Heart left ventricle (tissue), 16 donors: Measurements from ENCODE around the gene DCN. TPM values are rescaled to one million over a fixed set of nuclear protein-coding genes. Genes with fewer than 3 reads are reported as not detected.

Experiments used
- ATAC-seq, 4 donors: fragments of 200-7000 bp; cut with Tn5 transposase; one replicate each; pipeline ENCODE4 v1.9.1; 2020 to 2022; ENCODE audit warnings: moderate library complexity in 4 of 4, mild to moderate bottlenecking in 3 of 4, moderate number of reproducible peaks in 1 of 4
- DNase-seq, 5 donors: peaks; one replicate each; pipeline ENCODE4 v3.0.0-alpha.2; 2020
- H3K27ac ChIP-seq, 12 donors: fragments of 200-600 bp; sonication (generic) in 4 of 12; one replicate each; pipeline versions ENCODE4 v1.5.0 to v1.8.0; 2016 to 2022; ENCODE audit warnings: mild to moderate bottlenecking in 2 of 12
- H3K27me3 ChIP-seq, 9 donors: fragments of 200-600 bp; sonication (generic) in 2 of 9; one replicate each; pipeline versions ENCODE4 v1.5.1 to v1.8.0; 2016 to 2022; ENCODE audit warnings: mild to moderate bottlenecking in 3 of 9
- H3K36me3 ChIP-seq, 9 donors: fragments of 200-600 bp; sonication (generic) in 2 of 9; one replicate each; pipeline versions ENCODE4 v1.5.0 to v1.8.0; 2018 to 2022; ENCODE audit warnings: mild to moderate bottlenecking in 2 of 9
- H3K4me1 ChIP-seq, 12 donors: fragments of 200-600 bp; sonication (generic) in 4 of 12; one replicate each; pipeline versions ENCODE4 v1.5.0 to v1.8.0; 2016 to 2022; ENCODE audit warnings: mild to moderate bottlenecking in 3 of 12
- H3K4me3 ChIP-seq, 12 donors: fragments of 200-600 bp; sonication (generic) in 4 of 12; one replicate each; pipeline versions ENCODE4 v1.5.0 to v1.8.0; 2017 to 2022; ENCODE audit warnings: mild to moderate bottlenecking in 9 of 12, moderate library complexity in 4 of 12
- H3K9me3 ChIP-seq, 12 donors: fragments of 200-600 bp; sonication (generic) in 4 of 12; one replicate each; pipeline versions ENCODE4 v1.5.0 to v1.8.0; 2016 to 2022; ENCODE audit warnings: mild to moderate bottlenecking in 1 of 12
- CTCF ChIP-seq, 12 donors: fragments of 200-600 bp; sonication (generic) in 4 of 12; IDR thresholded peaks; one replicate each; pipeline versions ENCODE4 v1.5.0 to v1.8.0; 2018 to 2022; ENCODE audit warnings: antibody characterized with exemption in 12 of 12, mild to moderate bottlenecking in 5 of 12
- POLR2A ChIP-seq, 2 donors: fragments of 450-650 bp; IDR thresholded peaks; one replicate each; pipeline ENCODE4 v1.6.1; 2017; ENCODE audit warnings: antibody characterized with exemption in 2 of 2, mild to moderate bottlenecking in 2 of 2, moderate library complexity in 2 of 2
- WGBS, 4 donors: extraction: QIAGEN DNeasy Blood & Tissue Kit in 2 of 4; methylation state at CpG; one replicate each; pipeline versions ENCODE4 v1.1.5 to v1.1.7; 2013 to 2018; 5-methylcytosine and 5-hydroxymethylcytosine counted together
- intact Hi-C, 10 donors: fragments of 100-400 bp; cut with DNase I; formaldehyde crosslinking; loops; one replicate each; pipeline versions ENCODE4 v1.11.1 to v1.14.2; 2022
- polyA plus RNA-seq, 2 donors: library from polyadenylated mRNA; stranded (reverse); fragments of 200-250 nt; gene quantifications; one replicate each; pipeline ENCODE4 v1.2.3, GENCODE V29; 2013
- total RNA-seq, 9 donors: library from RNA; depleted of rRNA in 2 of 9; stranded (reverse); fragments of >200 nt in 2 of 9; fragmentation: NEBNext Ultra II Directional in 3 of 9; extraction: Animal tissue kit (Norgen Biotek cat#: 25700) in 3 of 9; gene quantifications; one replicate each; pipeline versions ENCODE4 v1.1.0 to v1.2.4, GENCODE V29; 2016 to 2023
- donor health status: ischemic (EF 13 %, LVEDD 7.1; RV severe dilation, severe dysfunction).
- donor health status: healthy with polysubstance abuse.
- donor health status: DM: no; HTN: yes; CAD: no.
- donor health status: DM: no; HTN: no; CAD: no.
- donor health status: ischemic (EF 25% LVEDD 6.9; RV normal size, moderate dysfunction).
- donor health status: ischemic (EF 25% LVEDD 5.7; RV mildly dilated, moderate dysfunction).
- donor health status: healthy.
- donor health status: DM: yes; HTN: yes; CAD: no.
- donor health status: ischemic (EF 35%, LVEDD 5.7; RV mildly dilated, moderate dysfunction).
- donor health status: nonischemic (EF 11% LVEDD 7.7; RV severe dilation, severe dysfunction).
- donor health status: DM: yes; HTN: yes; CAD: no.
- donor health status: PGD.
- donor health status: ischemic (EF 29% LVEDD 5.4; RV normal size, mild dysfunction).
- donor health status: nonischemic (EF 23%, LVEDD 6.1; RV moderate dilation, normal function).

DCN gene
- total and polyA plus RNA-seq, 11 donors: 238 to 1,187 (median 536) TPM

GRCh38 chr12:91203610-91204009, 21.0 kb upstream of the DCN start:
- H3K27me3 ChIP-seq: no peaks in the 10 kb centered on the region
- H3K27ac ChIP-seq: no peak overlapping the region
- DNase-seq (no peak), ATAC-seq (no peak)
- peaks cover 0 to 9% (median 0%) of the 10 kb centered on the region in 12 donors for H3K9me3 ChIP-seq
- intact Hi-C loops: no loop called here
- no peak for TF ChIP-seq POLR2A (IDR thresholded peaks at IDR 0.05)
- no peak for TF ChIP-seq CTCF (IDR thresholded peaks at IDR 0.05)
- 63 to 67% (median 65%) methylated on average over 3 of the region's 3 CpGs for WGBS, 4 donors
- H3K4me3 ChIP-seq: no peak overlapping the region
- H3K36me3 ChIP-seq: no peaks in the 10 kb centered on the region
- H3K4me1 ChIP-seq: no peaks in the 10 kb centered on the region

DNA sequence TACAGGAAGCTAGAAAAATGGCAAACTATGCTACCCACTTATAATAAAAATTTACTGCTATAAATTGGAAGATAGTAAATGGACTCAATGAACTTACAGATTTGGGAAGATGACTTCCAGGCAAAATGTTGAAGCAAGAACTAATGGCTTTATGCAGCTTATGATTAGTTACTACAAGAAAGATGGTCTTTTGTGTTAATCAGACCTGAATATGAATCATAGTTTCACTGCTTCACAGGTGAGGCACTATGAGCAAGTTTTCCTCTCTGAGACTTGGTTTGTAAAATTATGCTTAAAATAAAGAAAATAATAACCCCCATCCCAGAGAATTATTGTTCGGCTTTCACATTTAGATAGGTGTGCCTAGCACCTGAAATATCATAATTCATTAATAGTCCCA, 19.8 kb upstream of the DCN start:
- no peak overlapping the region for H3K4me3 ChIP-seq
- no peak for ATAC-seq
- no peaks in the 10 kb centered on the region for H3K4me1 ChIP-seq
- WGBS, 4 donors: 88 to 97% (median 94%) methylated on average over 1 of the region's 1 CpG
- no peak overlapping the region for H3K27ac ChIP-seq
- no peak for DNase-seq
- peaks cover 0 to 9% (median 0%) of the 10 kb centered on the region in 12 donors for H3K9me3 ChIP-seq
- H3K36me3 ChIP-seq: no peaks in the 10 kb centered on the region
- no peak for TF ChIP-seq POLR2A (IDR thresholded peaks at IDR 0.05)
- TF ChIP-seq CTCF (IDR thresholded peaks at IDR 0.05): no peak
- no peaks in the 10 kb centered on the region for H3K27me3 ChIP-seq
- intact Hi-C loops: no loop called here

DNA sequence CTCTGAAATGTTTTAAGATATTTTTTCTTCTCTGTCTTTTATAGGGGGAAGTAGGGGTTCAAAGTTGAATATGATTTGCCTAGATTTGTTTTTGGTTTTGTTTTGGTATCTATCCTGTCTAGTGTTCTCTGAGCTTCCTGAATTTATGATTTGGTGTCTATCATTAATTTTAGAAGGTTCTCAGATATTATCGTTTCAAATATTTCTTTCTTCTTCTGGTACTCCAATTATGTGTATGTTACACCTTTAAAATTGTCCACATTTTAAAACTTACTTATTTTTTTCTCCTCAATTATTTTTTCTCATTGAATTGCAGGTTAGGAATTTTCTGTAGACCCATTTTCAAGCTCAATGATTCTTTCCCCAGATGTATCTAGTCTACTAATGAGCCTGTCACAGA, 13.8 kb upstream of the DCN start:
- WGBS, 4 donors: 96 to 99% (median 98%) methylated on average over 1 of the region's 1 CpG
- TF ChIP-seq POLR2A (IDR thresholded peaks at IDR 0.05) (no peak), CTCF (IDR thresholded peaks at IDR 0.05) (no peak)
- no peaks in the 10 kb centered on the region for H3K36me3 ChIP-seq
- peaks cover 0 to 21% (median 6%) of the 10 kb centered on the region in 12 donors for H3K9me3 ChIP-seq
- intact Hi-C loops: no loop called here
- DNase-seq: no peak
- no peak overlapping the region for H3K4me3 ChIP-seq
- H3K27me3 ChIP-seq: no peaks in the 10 kb centered on the region
- H3K4me1 ChIP-seq: no peaks in the 10 kb centered on the region
- no peak overlapping the region for H3K27ac ChIP-seq
- no peak for ATAC-seq

DNA sequence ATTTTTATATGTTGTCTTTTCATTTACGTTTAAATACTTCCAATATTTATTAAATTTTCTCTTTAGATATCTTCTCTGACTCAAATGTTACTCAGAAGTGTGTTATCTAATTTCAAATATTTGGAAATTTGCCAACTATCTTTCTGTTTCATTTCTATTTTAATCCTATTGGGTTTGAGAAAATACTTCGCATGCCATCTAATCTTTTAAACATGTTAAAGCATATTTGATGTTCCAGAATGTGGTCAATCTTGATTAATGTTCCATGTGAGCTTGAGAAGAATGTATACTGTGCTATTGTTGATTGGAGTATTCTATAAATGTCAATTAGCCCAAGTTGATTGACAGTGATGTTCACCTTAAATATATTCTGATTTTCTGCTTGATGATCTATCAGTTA, 11.9 kb upstream of the DCN start:
- intact Hi-C loops: no loop called here
- no peak overlapping the region for H3K27ac ChIP-seq
- no peak for ATAC-seq
- no peak for DNase-seq
- H3K4me3 ChIP-seq: no peak overlapping the region
- WGBS, 4 donors: 66 to 77% (median 68%) methylated on average over 2 of the region's 2 CpGs
- no peaks in the 10 kb centered on the region for H3K4me1 ChIP-seq
- H3K9me3 ChIP-seq: peaks cover 0 to 20% (median 6%) of the 10 kb centered on the region in 12 donors
- TF ChIP-seq CTCF (IDR thresholded peaks at IDR 0.05) (no peak), POLR2A (IDR thresholded peaks at IDR 0.05) (no peak)
- H3K36me3 ChIP-seq: no peaks in the 10 kb centered on the region
- H3K27me3 ChIP-seq: no peaks in the 10 kb centered on the region
